Right lobe of liver (tissue), 4 donors: ENCODE data around the gene CTTN.

ENCODE experiments used
- POLR2A ChIP-seq: fragments of 450-650 bp; IDR thresholded peaks from one replicate; pipeline ENCODE4 v1.6.1; 2017; ENCODE audit warnings: antibody characterized with exemption, mild to moderate bottlenecking
- TF ChIP-seq, protein P1 (sequence below), 4 donors: fragments of 200-600 bp in 3 of 4; fragments of 450-650 bp in 1 of 4; IDR thresholded peaks; one replicate each; pipeline versions ENCODE4 v1.5.1 to v1.8.0; 2016 to 2022; ENCODE audit warnings: antibody characterized with exemption in 4 of 4, mild to moderate bottlenecking in 2 of 4
- donor health status: DM: no; HTN: no; CAD: no.
- donor health status: DM: no; HTN: no; CAD: no.
- donor health status: DM: no; HTN: yes; CAD: no.

DNA sequence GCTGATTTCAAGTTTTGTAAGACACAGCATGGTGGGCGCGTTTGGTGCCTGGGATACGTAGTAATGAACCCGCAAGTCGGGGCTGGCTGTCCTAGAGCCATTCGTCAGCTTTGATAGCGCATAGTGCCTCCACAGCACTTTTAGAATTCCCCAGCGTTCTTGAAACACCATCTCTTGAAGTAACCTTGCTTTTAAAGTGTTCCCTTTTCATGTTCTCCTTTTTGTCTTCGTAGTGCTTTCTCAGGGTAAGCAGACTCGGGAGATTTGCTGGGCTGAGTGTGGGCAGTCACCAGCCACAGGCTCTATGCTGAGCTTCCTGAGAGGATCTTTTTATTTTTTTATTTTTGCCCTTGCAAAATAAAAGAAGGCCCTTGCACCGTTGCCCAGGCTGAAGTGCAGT is 39.6 kb upstream of the CTTN start:
- no peak for TF ChIP-seq POLR2A
- TF ChIP-seq, protein P1, sequence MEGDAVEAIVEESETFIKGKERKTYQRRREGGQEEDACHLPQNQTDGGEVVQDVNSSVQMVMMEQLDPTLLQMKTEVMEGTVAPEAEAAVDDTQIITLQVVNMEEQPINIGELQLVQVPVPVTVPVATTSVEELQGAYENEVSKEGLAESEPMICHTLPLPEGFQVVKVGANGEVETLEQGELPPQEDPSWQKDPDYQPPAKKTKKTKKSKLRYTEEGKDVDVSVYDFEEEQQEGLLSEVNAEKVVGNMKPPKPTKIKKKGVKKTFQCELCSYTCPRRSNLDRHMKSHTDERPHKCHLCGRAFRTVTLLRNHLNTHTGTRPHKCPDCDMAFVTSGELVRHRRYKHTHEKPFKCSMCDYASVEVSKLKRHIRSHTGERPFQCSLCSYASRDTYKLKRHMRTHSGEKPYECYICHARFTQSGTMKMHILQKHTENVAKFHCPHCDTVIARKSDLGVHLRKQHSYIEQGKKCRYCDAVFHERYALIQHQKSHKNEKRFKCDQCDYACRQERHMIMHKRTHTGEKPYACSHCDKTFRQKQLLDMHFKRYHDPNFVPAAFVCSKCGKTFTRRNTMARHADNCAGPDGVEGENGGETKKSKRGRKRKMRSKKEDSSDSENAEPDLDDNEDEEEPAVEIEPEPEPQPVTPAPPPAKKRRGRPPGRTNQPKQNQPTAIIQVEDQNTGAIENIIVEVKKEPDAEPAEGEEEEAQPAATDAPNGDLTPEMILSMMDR (IDR thresholded peaks at IDR 0.05), result no peak
